Ovary (tissue), 9 donors: Measurements from ENCODE around the gene ABCC11. TPM values are rescaled to one million over a fixed set of nuclear protein-coding genes. Genes with fewer than 3 reads are reported as not detected.

Source experiments
- DNase-seq, 5 donors: peaks; one replicate each; pipeline ENCODE4 v3.0.0-alpha.2; 2019 to 2020
- H3K27ac ChIP-seq, 2 donors: fragments of 200-600 bp; one replicate each; pipeline versions ENCODE4 v1.5.1 to v1.8.0; 2019 to 2022
- H3K27me3 ChIP-seq: fragments of 200-600 bp; one replicate; pipeline ENCODE4 v1.8.0; 2022
- H3K36me3 ChIP-seq: fragments of 200-600 bp; sonication (generic); one replicate; pipeline ENCODE4 v1.5.1; 2019
- H3K4me1 ChIP-seq: one replicate; pipeline ENCODE4 v1.8.1; 2013; ENCODE audit warnings: mild to moderate bottlenecking, moderate library complexity; ENCODE audit not compliant: insufficient read depth
- H3K4me3 ChIP-seq: fragments of 200-600 bp; sonication (generic); one replicate; pipeline ENCODE4 v1.5.1; 2017
- H3K9me3 ChIP-seq, 2 donors: fragments of 200-600 bp in 1 of 2; sonication (generic) in 1 of 2; one replicate each; pipeline versions ENCODE4 v1.5.1 to v1.8.1; 2013 to 2019; ENCODE audit warnings: mild to moderate bottlenecking in 1 of 2, moderate library complexity in 1 of 2
- EP300 ChIP-seq: sonication (generic); formaldehyde crosslinking; IDR thresholded peaks from one replicate; pipeline ENCODE4 v1.6.1; 2017; ENCODE audit warnings: antibody characterized with exemption
- POLR2A ChIP-seq: fragments of 450-650 bp; IDR thresholded peaks from one replicate; pipeline ENCODE4 v1.6.1; 2017; ENCODE audit warnings: antibody characterized with exemption, mild to moderate bottlenecking, moderate library complexity
- WGBS, 3 donors: extraction: QIAGEN DNeasy Blood & Tissue Kit in 1 of 3; methylation state at CpG; one replicate each; pipeline versions ENCODE4 v1.1.5 to v1.1.7; 2013 to 2017; 5-methylcytosine and 5-hydroxymethylcytosine counted together
- intact Hi-C, 4 donors: fragments of 100-400 bp; cut with DNase I; formaldehyde crosslinking; loops; one replicate each; pipeline versions ENCODE4 v1.11.0 to v1.15.1; 2022 to 2023
- polyA plus RNA-seq, 2 donors: library from polyadenylated mRNA; stranded (reverse); fragments of 200-250 nt in 1 of 2; fragments of 350-450 nt in 1 of 2; fragmentation: Illumina TruSeq in 1 of 2; extraction: RNeasy Lipid Tissue Mini Kit (QIAGEN cat#74804) in 1 of 2; gene quantifications; one replicate each; pipeline ENCODE4 v1.2.3, GENCODE V29; 2013 to 2014
- total RNA-seq, 7 donors: library from RNA; depleted of rRNA in 2 of 7; stranded (reverse); fragments of >200 nt in 2 of 7; fragmentation: NEBNext Ultra II Directional in 3 of 7; extraction: Animal tissue kit (Norgen Biotek cat#: 25700) in 3 of 7; gene quantifications; one replicate each; pipeline versions ENCODE4 v1.1.0 to v1.2.4, GENCODE V29; 2016 to 2023
- TF ChIP-seq, protein P1 (sequence below), 3 donors: fragments of 450-650 bp in 2 of 3; fragments of 200-600 bp in 1 of 3; IDR thresholded peaks; one replicate each; pipeline versions ENCODE4 v1.5.1 to v1.8.0; 2016 to 2022; ENCODE audit warnings: antibody characterized with exemption in 3 of 3, mild to moderate bottlenecking in 1 of 3
- donor health status: DM: no; HTN: no; CAD: no; lungs with moderate emphysema.
- donor health status: DM: no; HTN: no; CAD: no.
- donor health status: Bipolar disorder and iron deficiency.
- donor health status: DM: yes; HTN: yes; CAD: no.
- donor health status: DM: no; HTN: no; CAD: no.
- donor health status: DM: yes; HTN: yes; CAD: no.

ABCC11 gene
- total and polyA plus RNA-seq, 9 donors: 0.07 to 5.2 (median 0.22) TPM; not detected in 3

DNA sequence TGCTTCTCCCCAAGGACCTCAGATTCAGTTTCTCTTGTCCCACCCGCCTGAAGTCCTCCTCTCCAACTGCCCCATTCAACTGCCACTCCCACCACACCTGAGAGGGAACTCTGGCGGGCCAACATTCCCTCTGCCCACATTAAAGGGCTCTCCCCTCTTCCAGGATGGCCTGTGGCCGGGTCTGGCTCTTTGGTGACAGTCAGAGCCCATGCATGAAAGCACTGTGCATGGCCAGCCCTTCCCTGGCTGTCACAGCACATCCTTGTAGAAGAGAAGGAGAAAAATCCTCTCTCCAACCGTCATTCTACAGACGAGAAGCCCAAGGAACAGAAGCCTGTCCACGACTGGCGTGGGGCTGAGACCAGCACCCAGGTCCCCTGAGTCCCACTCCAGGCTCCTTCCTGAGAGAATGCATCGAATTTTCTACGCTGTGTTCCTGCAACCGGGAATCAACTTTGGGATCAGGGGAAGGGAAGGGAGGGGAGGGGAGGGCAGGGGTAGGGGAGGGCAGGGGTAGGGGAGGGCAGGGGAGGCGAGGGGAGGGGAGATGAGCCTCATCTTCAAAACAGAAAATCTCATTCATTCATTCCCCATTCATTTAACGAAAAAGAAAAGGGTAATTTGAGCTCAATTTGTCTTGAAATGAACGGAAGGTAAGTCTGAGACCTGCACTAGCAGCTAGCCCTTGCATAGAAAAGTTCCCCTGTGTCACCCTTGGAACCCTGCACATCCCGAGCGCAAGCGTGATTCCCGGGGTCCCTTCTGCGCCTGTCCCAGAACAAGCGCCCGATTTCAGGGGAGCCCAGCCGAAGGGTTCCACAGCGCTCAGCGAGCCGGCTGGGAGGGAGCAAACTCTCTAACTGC, 91.2 kb downstream of the ABCC11 start, which contains the start of gene ABCC12:
TSS of gene ABCC12 (minus strand) at position 68 of the 864 bp plus-strand sequence. CDS start 9,569 bp downstream, outside the sequence.
- no peak for DNase-seq
- WGBS, 3 donors: 45 to 55% (median 50%) methylated on average over 24 of the region's 24 CpGs
- H3K27me3 ChIP-seq: no peaks in the 10 kb centered on the region
- no peak for TF ChIP-seq POLR2A
- TF ChIP-seq, protein P1, sequence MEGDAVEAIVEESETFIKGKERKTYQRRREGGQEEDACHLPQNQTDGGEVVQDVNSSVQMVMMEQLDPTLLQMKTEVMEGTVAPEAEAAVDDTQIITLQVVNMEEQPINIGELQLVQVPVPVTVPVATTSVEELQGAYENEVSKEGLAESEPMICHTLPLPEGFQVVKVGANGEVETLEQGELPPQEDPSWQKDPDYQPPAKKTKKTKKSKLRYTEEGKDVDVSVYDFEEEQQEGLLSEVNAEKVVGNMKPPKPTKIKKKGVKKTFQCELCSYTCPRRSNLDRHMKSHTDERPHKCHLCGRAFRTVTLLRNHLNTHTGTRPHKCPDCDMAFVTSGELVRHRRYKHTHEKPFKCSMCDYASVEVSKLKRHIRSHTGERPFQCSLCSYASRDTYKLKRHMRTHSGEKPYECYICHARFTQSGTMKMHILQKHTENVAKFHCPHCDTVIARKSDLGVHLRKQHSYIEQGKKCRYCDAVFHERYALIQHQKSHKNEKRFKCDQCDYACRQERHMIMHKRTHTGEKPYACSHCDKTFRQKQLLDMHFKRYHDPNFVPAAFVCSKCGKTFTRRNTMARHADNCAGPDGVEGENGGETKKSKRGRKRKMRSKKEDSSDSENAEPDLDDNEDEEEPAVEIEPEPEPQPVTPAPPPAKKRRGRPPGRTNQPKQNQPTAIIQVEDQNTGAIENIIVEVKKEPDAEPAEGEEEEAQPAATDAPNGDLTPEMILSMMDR (IDR thresholded peaks at IDR 0.05): no peak
- TF ChIP-seq EP300: no peak
- no peaks in the 10 kb centered on the region for H3K36me3 ChIP-seq
- no peak within 1 kb of the TSS for H3K27ac ChIP-seq
- H3K4me3 ChIP-seq: no peak within 1 kb of the TSS
- intact Hi-C loops: loop anchor here (5.0 to 10.0 kb wide), 6 partner anchors 1009 to 1301 kb away; partner anchors contain the start of gene NETO2 (in 2 of the 4)
- no peaks in the 10 kb centered on the region for H3K4me1 ChIP-seq
- no peaks in the 10 kb centered on the region for H3K9me3 ChIP-seq

DNA sequence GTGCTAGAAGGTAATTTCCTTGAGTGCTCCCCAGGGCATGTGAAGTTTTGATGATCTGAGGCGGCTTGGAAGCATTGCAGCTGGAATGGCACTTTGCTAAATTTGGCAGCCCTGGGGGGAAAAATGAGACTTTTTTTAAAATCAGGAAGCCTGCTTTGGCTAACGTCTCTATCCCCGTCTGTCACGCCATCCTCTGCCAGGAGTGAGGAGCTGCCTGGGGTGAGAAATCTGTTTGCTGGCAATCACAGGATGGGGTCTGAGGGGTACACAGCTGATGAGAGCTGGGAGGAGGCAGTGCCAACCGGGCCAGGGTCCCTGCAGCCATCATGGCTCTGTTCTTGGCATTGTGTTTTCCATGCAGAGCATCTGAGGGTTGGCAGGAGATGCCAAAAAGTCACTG, 93.6 kb downstream of the ABCC11 start:
- 69 to 73% (median 71%) methylated on average over 5 of the region's 5 CpGs for WGBS, 3 donors
- no peaks in the 10 kb centered on the region for H3K36me3 ChIP-seq
- H3K27ac ChIP-seq: no peak overlapping the region
- no peak for DNase-seq
- no peak overlapping the region for H3K4me3 ChIP-seq
- intact Hi-C loops: loop anchor here (10.0 kb wide), 4 partner anchors 1009 to 1299 kb away; partner anchors contain the start of gene NETO2 (in 1 of the 4)
- H3K27me3 ChIP-seq: no peaks in the 10 kb centered on the region
- H3K9me3 ChIP-seq: no peaks in the 10 kb centered on the region
- TF ChIP-seq POLR2A: no peak
- TF ChIP-seq, protein P1 (IDR thresholded peaks at IDR 0.05): no peak
- no peak for TF ChIP-seq EP300
- no peaks in the 10 kb centered on the region for H3K4me1 ChIP-seq

DNA sequence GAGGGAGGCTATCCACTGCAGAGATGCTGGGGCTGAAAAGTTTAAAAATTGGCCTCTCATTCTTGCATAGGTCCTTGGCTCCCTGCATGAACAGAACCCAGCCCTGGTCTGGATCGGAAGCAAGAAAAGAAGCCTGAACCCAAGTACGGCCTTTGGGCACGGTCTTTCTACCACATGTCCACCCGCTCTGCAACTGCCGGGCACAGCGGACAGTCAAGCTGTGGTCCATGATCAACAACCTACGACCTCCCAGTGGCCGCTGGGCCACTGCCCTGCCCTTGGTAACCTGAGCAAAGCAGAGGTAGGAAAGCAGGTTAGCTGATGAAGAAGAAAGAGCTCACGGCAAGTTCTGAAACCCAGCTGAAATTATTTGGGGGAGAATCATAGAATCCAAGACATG, 95.1 kb downstream of the ABCC11 start:
- WGBS, 3 donors: 94 to 97% (median 95%) methylated on average over 9 of the region's 9 CpGs
- TF ChIP-seq EP300 (no peak), POLR2A (no peak)
- TF ChIP-seq, protein P1 (IDR thresholded peaks at IDR 0.05): no peak
- intact Hi-C loops: loop anchor here (10.0 kb wide), 4 partner anchors 1007 to 1297 kb away; partner anchors contain the start of gene NETO2 (in 1 of the 4)
- H3K4me1 ChIP-seq: no peaks in the 10 kb centered on the region
- H3K36me3 ChIP-seq: no peaks in the 10 kb centered on the region
- no peak overlapping the region for H3K4me3 ChIP-seq
- H3K27ac ChIP-seq: no peak overlapping the region
- DNase-seq: no peak
- H3K9me3 ChIP-seq: no peaks in the 10 kb centered on the region
- no peaks in the 10 kb centered on the region for H3K27me3 ChIP-seq

DNA sequence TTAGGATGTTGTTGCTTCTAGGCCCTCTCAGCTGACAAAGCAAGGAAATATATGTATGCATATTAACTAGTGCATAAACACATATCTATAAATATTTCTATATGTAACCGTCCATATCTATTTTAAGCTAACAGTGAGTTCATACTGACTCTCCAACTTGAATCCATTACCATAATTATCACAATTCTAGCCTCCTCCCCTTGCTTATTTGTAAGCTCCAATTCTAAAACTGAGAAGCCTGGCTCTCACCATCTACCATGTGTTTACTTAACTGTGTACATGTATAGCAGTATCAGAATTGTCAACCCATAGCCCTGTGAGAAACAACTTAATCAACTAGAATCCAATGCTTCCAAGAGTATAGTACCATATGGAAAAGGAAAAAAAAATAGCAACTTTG, 96.6 kb downstream of the ABCC11 start:
- Histone ChIP-seq H3K4me3 (no peak overlapping the region), H3K27me3 (no peaks in the 10 kb centered on the region), H3K9me3 (no peaks in the 10 kb centered on the region), H3K4me1 (no peaks in the 10 kb centered on the region), H3K36me3 (no peaks in the 10 kb centered on the region), H3K27ac (no peak overlapping the region)
- intact Hi-C loops: loop anchor here (10.0 kb wide), 4 partner anchors 1006 to 1296 kb away; partner anchors contain the start of gene NETO2 (in 1 of the 4)
- no peak for DNase-seq
- 67 to 73% (median 72%) methylated on average over 1 of the region's 1 CpG for WGBS, 3 donors
- TF ChIP-seq EP300: no peak
- TF ChIP-seq POLR2A: no peak
- TF ChIP-seq, protein P1 (IDR thresholded peaks at IDR 0.05): no peak
